ENCODE data around the gene SAT2. TPM values are rescaled to one million over a fixed set of nuclear protein-coding genes. Genes with fewer than 3 reads are reported as not detected.

The SAT2 gene
- total RNA-seq, 4 donors from 2014 or later = 18.5 to 74.8 (median 46.0) TPM

GRCh38 chr17:7634384-7634783 lies 6.8 kb upstream of the SAT2 start:
- Histone ChIP-seq H3K4me1 (no peaks in the 10 kb centered on the region), H3K9me3 (no peaks in the 10 kb centered on the region), H3K4me3 (no peak overlapping the region), H3K27me3 (no peaks in the 10 kb centered on the region), H3K36me3 (no peaks in the 10 kb centered on the region), H3K27ac (no peak overlapping the region)
- DNase-seq = peak in 1 of 2 donors; percentile 44
- intact Hi-C loops (cut with DNase I; ENCODE audit: low total_unique reads) = no loop called here
- TF ChIP-seq CTCF (IDR thresholded peaks at IDR 0.05) (peak; percentile 17 to 59 (median 34)), POLR2A (IDR thresholded peaks at IDR 0.05) (no peak)

GRCh38 chr17:7633093-7633492 lies 5.5 kb upstream of the SAT2 start:
- intact Hi-C loops (cut with DNase I; ENCODE audit: low total_unique reads) = no loop called here
- H3K4me3 ChIP-seq = no peak overlapping the region
- TF ChIP-seq CTCF (IDR thresholded peaks at IDR 0.05) (no peak), POLR2A (IDR thresholded peaks at IDR 0.05) (no peak)
- no peaks in the 10 kb centered on the region for H3K27me3 ChIP-seq
- no peaks in the 10 kb centered on the region for H3K36me3 ChIP-seq
- no peak overlapping the region for H3K27ac ChIP-seq
- H3K9me3 ChIP-seq = no peaks in the 10 kb centered on the region
- no peaks in the 10 kb centered on the region for H3K4me1 ChIP-seq
- DNase-seq = no peak

- intact Hi-C loops (cut with DNase I; ENCODE audit: low total_unique reads) = no loop called here
- TF ChIP-seq CTCF (IDR thresholded peaks at IDR 0.05) = peak in 2 of 4 experiments; percentile 14 to 22
- no peak for TF ChIP-seq POLR2A (IDR thresholded peaks at IDR 0.05)
- Histone ChIP-seq H3K4me3 (no peak overlapping the region), H3K36me3 (no peaks in the 10 kb centered on the region), H3K27me3 (no peaks in the 10 kb centered on the region), H3K9me3 (no peaks in the 10 kb centered on the region), H3K4me1 (no peaks in the 10 kb centered on the region), H3K27ac (no peak overlapping the region)
- DNase-seq = no peak
These were observed 4.9 kb upstream of the SAT2 start for GRCh38 chr17:7632492-7632894.

GRCh38 chr17:7631398-7632380 lies 4.1 kb upstream of the SAT2 start:
- TF ChIP-seq POLR2A (IDR thresholded peaks at IDR 0.05) (no peak), CTCF (IDR thresholded peaks at IDR 0.05) (no peak)
- Histone ChIP-seq H3K27ac (no peak overlapping the region), H3K9me3 (no peaks in the 10 kb centered on the region), H3K36me3 (no peaks in the 10 kb centered on the region), H3K4me3 (no peak overlapping the region), H3K27me3 (no peaks in the 10 kb centered on the region), H3K4me1 (no peaks in the 10 kb centered on the region)
- intact Hi-C loops (cut with DNase I; ENCODE audit: low total_unique reads) = no loop called here
- no peak for DNase-seq

- Histone ChIP-seq H3K4me1 (no peaks in the 10 kb centered on the region), H3K27ac (no peak within 1 kb of the TSS), H3K4me3 (no peak within 1 kb of the TSS), H3K36me3 (no peaks in the 10 kb centered on the region), H3K27me3 (no peaks in the 10 kb centered on the region), H3K9me3 (no peaks in the 10 kb centered on the region)
- TF ChIP-seq POLR2A (IDR thresholded peaks at IDR 0.05) = no peak
- TF ChIP-seq CTCF (IDR thresholded peaks at IDR 0.05) = no peak
- intact Hi-C loops (cut with DNase I; ENCODE audit: low total_unique reads) = loop anchor here (5.0 kb wide), 1 partner anchor 57 kb away; the partner anchor contains the start of genes TP53 and WRAP53
- no peak for DNase-seq
These were observed 2.4 kb upstream of the SAT2 start, which contains the start of gene SHBG for GRCh38 chr17:7629939-7630571. Gene SHBG, plus strand, starts transcription at chr17:7630135. Its CDS starts 38 bp downstream, at chr17:7630173.

Measured in uterus (tissue), 4 donors.